Activated naive CD8-positive, alpha-beta T cell treated with anti-CD3 and anti-CD28 coated beads, Interleukin-2, amount 10 ng/mL, durations not matched to agents 7 days and 5 days (primary cell): ENCODE data around the gene SLC33A1. TPM values are rescaled to one million over a fixed set of nuclear protein-coding genes. Genes with fewer than 3 reads are reported as not detected.
A peak's percentile ranks its signal among the peaks of the same experiment; 100 is the strongest.
"Not testable (repeated sequence)": the region's sequence is repeated elsewhere in the genome, so short reads cannot be mapped to it uniquely, and the experiment has no call there.

ENCODE experiments used
- ATAC-seq: fragments of 150-1000 bp; cut with Tn5 transposase; one replicate; pipeline ENCODE4 v1.10.0; 2021; ENCODE audit warnings: low read depth, moderate library complexity
- POLR2A ChIA-PET: fragments of 350-600 bp; sonication (Branson Sonifier 250); formaldehyde crosslinking; loops from one replicate; lab custom pipeline; 2021; ENCODE audit warnings: antibody characterized with exemption; lab: Charles Lee
- DNase-seq: peaks from one replicate; pipeline ENCODE4 v3.0.0; 2021
- H3K27ac Mint-ChIP-seq: one replicate; pipeline ENCODE4 v1.8.0; 2022; ENCODE audit warnings: mild to moderate bottlenecking, mixed read lengths
- H3K27me3 Mint-ChIP-seq: one replicate; pipeline ENCODE4 v1.8.0; 2022; ENCODE audit warnings: mild to moderate bottlenecking, moderate library complexity, mixed read lengths
- H3K36me3 Mint-ChIP-seq: one replicate; pipeline ENCODE4 v1.8.0; 2021; ENCODE audit warnings: mild to moderate bottlenecking, mixed read lengths
- H3K4me1 Mint-ChIP-seq: one replicate; pipeline ENCODE4 v1.8.0; 2021; ENCODE audit warnings: mixed read lengths
- H3K4me3 Mint-ChIP-seq: one replicate; pipeline ENCODE4 v1.8.0; 2022; ENCODE audit warnings: mild to moderate bottlenecking, moderate library complexity, mixed read lengths
- H3K9me3 Mint-ChIP-seq: one replicate; pipeline ENCODE4 v1.8.0; 2021; ENCODE audit warnings: mixed read lengths
- total RNA-seq, 2 experiments: library from RNA; stranded (reverse); gene quantifications; one replicate each; pipeline ENCODE4 v1.2.3, GENCODE V29; 2021

SLC33A1 gene
- total RNA-seq: 10 to 100 TPM; 26.4 to 27.3 TPM

DNA sequence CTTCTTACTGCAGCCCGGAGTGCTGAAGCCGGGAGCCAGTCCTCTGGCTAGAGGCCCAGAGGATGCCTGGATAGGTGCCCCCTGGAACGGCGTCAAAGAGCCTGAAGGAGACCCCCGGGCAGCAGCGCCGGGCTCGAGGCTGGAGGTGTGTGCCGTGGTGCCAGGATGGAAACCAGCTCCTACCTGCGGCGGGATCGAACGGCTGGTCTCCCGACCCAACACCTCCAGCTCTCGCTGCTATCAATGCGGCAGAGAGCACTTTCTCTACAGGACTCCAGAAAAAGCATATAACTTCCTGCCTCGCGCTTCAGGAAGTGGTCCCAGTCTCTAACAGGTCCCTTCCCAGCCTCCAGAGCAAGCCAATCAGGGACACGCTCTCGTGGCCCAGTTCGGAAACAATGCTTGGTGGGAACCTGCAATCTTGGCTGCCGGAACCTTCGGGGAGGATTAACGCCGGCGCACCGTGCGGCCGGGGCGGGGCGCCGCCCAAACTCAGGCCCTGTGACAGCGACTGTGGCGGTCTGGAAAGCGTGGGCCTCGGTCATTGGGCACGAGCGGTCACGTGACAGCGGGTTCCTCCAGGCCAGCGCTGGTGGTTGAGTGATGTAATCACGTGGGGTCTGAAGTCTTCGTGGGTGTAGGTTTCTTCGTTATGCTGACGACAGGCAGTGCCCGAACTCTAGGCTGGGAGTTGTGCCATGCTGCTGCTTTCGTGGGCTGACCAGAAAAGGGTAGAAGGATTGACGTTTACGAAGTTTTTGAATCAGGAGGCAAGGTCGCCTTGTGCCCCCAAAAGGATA, at the start of gene SLC33A1:
Gene SLC33A1, minus strand, starts transcription at position 287 of the 800 bp plus-strand sequence. CDS start 430 bp downstream, outside the sequence.
- ATAC-seq: peak; percentile 92

DNA sequence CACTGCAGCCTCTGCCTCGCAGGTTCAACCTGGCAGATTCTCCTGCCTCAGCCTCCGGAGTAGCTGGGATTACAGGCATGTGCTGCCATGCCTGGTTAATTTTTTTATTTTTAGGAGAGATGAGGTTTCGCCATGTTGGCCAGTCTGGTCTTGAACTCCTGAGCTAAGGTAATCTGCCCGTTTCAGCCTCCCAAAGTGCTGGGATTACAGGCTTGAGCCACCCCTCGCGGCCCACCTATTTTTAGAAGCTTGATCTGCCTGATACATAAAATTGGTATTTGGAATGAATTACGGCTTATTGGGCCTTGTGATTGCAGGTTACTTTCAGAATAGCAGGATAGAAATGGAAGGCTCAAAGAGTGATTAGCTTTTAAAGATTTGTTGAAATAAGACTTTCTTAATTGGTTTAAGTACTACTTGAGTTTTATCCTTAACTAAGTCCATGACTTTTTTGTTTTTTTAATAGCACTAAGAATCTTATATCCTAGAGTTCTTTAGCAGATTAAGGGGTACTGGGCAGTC, 41.2 kb upstream of the SLC33A1 start:
- DNase-seq (no peak), ATAC-seq (no peak)
- no peak overlapping the region for H3K27ac Mint-ChIP-seq
- peaks cover 11% of the 10 kb centered on the region for H3K4me1 Mint-ChIP-seq
- no peak overlapping the region for H3K4me3 Mint-ChIP-seq
- H3K27me3 Mint-ChIP-seq: no peaks in the 10 kb centered on the region
- H3K36me3 Mint-ChIP-seq: peaks cover 23% of the 10 kb centered on the region
- no peaks in the 10 kb centered on the region for H3K9me3 Mint-ChIP-seq
- POLR2A ChIA-PET: interaction anchor here (1.2 kb wide), 1 partner anchor 25 kb away, joined by 5 read pairs; the partner anchor contains the start of gene GMPS

More for the DNA sequence above, at the start of gene SLC33A1:
- peak within 1 kb of the TSS; percentile 99 for H3K27ac Mint-ChIP-seq
- peak within 1 kb of the TSS; percentile 87 for H3K4me3 Mint-ChIP-seq
- peaks cover 33% of the 10 kb centered on the region for H3K4me1 Mint-ChIP-seq
- POLR2A ChIA-PET: interaction anchor here (0.9 to 2.3 kb wide), 7 partner anchors 8 to 1306 kb away, joined by 3 to 41 read pairs (median 4); partner anchors contain the start of genes C3orf33 and GMPS
- peak; percentile 98 for DNase-seq
- H3K9me3 Mint-ChIP-seq: no peaks in the 10 kb centered on the region
- H3K36me3 Mint-ChIP-seq: peaks cover 18% of the 10 kb centered on the region
- H3K27me3 Mint-ChIP-seq: no peaks in the 10 kb centered on the region

DNA sequence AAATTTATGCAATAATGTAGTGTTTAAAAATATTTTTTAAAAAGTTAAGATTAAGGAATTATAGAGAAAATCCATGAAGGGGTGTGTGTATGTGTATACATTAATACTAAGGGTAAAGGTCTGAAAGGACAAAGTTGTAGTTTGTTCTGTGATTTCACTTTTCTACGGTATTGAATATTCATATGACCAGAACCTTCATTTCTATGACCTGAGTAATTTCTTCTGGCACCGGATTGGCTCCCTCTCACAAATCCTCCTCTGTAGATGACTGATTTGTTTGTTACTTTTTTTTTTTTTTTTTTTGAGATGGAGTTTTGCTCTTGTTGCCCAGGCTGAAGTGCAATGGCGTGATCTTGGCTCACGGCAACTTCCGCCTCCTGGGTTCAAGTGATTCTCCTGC, 37.1 kb upstream of the SLC33A1 start:
- POLR2A ChIA-PET: no interaction called here
- Mint-ChIP-seq H3K4me1 (peaks cover 28% of the 10 kb centered on the region), H3K4me3 (no peak overlapping the region)

DNA sequence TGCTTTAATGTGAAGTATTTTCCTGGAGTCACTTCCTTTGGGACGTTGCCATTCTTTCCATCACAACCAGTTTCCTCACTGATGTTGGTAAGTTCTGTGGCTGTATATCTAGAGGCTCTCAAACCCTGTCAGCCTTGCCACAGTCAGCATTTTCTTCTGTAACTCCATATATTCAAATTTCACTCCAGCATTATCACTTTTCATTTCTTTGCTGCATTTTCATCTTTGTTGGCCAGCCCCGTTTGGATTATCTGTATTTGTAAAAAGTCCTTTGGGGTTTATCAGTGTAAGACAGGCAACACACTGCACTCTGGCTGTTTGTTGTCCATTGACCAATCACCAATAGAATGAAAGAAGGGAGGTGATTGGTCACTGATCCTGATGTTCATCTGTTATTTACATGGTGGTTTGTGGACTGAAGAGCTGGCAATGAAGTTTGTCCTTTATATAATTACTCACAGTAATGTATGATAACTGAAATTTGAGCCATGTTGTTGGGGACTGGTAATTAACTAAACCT, 36.5 kb upstream of the SLC33A1 start:
- POLR2A ChIA-PET: no interaction called here
- no peak overlapping the region for H3K4me3 Mint-ChIP-seq
- H3K27ac Mint-ChIP-seq: no peak overlapping the region
- no peaks in the 10 kb centered on the region for H3K9me3 Mint-ChIP-seq
- H3K4me1 Mint-ChIP-seq: peaks cover 29% of the 10 kb centered on the region
- peaks cover 19% of the 10 kb centered on the region for H3K36me3 Mint-ChIP-seq
- no peak for DNase-seq
- H3K27me3 Mint-ChIP-seq: no peaks in the 10 kb centered on the region
- ATAC-seq: no peak

More for the DNA sequence above, 37.1 kb upstream of the SLC33A1 start:
- Mint-ChIP-seq H3K27me3 (no peaks in the 10 kb centered on the region), H3K27ac (no peak overlapping the region), H3K9me3 (no peaks in the 10 kb centered on the region), H3K36me3 (peaks cover 19% of the 10 kb centered on the region)
- no peak for DNase-seq
- ATAC-seq: no peak

DNA sequence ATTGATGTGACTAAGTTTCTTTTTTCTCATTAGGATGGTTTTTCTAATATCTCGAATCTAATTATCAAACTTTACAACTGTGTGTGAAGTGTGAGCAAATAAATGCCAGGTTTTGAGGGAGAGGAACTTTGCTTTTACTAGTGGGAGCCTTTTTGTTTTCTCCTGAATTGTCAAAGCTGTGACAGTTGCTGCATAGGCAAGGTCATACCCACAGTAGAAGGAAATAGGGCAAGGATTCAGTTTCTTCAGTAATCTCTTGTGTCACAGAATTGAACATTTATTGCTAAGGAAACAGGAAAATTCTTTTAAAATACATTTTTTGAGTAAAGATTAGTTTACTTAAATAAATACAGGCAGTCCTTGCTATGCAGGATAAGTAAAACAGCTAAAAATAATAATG, 35.7 kb upstream of the SLC33A1 start:
- H3K36me3 Mint-ChIP-seq: peaks cover 14% of the 10 kb centered on the region
- H3K27me3 Mint-ChIP-seq: no peaks in the 10 kb centered on the region
- no peak overlapping the region for H3K27ac Mint-ChIP-seq
- POLR2A ChIA-PET: no interaction called here
- DNase-seq (no peak), ATAC-seq (no peak)
- no peaks in the 10 kb centered on the region for H3K9me3 Mint-ChIP-seq
- H3K4me1 Mint-ChIP-seq: peaks cover 28% of the 10 kb centered on the region
- H3K4me3 Mint-ChIP-seq: no peak overlapping the region

DNA sequence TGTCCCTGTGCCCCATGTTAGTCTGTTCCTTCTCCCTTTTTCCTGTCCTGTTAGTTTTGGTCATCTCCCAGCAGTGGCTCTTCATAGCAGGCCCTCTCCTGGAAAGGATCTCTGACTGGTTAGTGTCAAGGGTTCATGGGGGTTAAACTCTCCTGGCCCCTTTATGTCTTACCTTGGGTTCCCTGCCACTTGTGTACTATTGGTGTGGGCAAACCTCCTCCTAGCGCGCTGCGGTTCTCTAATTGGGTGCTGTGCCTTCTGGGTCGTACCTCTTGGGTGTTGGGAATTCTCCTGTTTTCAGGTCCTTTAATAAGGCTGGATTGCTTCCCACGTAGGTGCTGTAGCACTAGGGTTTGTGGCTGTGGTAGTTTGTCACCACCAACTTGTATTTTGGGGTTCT, 35.0 kb upstream of the SLC33A1 start:
- H3K27me3 Mint-ChIP-seq: no peaks in the 10 kb centered on the region
- ATAC-seq (no peak), DNase-seq (no peak)
- no peak overlapping the region for H3K27ac Mint-ChIP-seq
- H3K36me3 Mint-ChIP-seq: peaks cover 13% of the 10 kb centered on the region
- H3K9me3 Mint-ChIP-seq: no peaks in the 10 kb centered on the region
- H3K4me3 Mint-ChIP-seq: no peak overlapping the region
- H3K4me1 Mint-ChIP-seq: peaks cover 32% of the 10 kb centered on the region
- POLR2A ChIA-PET: no interaction called here

DNA sequence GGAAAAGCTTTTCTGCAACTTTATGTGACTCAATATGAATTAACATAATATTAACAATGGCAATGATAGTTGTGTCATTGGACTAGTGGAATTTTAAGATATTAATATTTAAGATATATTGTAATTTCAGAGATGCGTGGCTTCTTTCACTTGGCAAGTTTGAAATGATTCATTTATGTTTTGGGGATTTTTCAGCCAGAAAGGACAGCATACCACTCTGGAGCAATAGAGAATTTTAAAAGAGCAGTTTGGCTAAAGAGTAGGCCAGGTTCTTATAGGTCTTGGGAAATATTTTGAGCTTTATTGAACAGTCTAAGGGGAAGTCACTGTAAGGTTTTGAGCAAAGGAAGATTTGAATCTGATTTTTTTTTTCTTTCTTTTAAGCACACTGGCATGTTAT, 32.7 kb upstream of the SLC33A1 start:
- DNase-seq (no peak), ATAC-seq (no peak)
- H3K27ac Mint-ChIP-seq: no peak overlapping the region
- no peak overlapping the region for H3K4me3 Mint-ChIP-seq
- H3K4me1 Mint-ChIP-seq: peaks cover 31% of the 10 kb centered on the region
- H3K9me3 Mint-ChIP-seq: no peaks in the 10 kb centered on the region
- H3K27me3 Mint-ChIP-seq: no peaks in the 10 kb centered on the region
- POLR2A ChIA-PET: no interaction called here
- H3K36me3 Mint-ChIP-seq: peaks cover 10% of the 10 kb centered on the region

DNA sequence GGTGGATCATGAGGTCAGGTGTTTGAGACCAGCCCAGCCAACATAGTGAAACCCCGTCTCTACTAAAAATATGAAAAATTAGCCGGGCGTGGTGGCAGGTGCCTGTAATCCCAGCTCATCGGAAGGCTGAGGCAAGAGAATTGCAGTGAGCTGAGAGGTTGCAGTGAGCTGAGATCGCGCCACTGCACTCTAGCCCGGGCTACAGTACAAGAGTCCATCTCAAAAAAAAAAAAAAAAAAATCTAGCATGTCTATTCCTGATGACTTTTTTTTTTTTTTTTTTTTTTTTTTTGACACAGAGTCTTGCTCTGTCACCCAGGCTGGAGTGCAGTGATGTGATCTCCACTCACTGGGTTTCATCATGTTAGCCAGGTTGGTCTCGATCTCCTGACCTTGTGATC, 32.1 kb upstream of the SLC33A1 start:
- peaks cover 32% of the 10 kb centered on the region for H3K4me1 Mint-ChIP-seq
- POLR2A ChIA-PET: not testable (repeated sequence)

DNA sequence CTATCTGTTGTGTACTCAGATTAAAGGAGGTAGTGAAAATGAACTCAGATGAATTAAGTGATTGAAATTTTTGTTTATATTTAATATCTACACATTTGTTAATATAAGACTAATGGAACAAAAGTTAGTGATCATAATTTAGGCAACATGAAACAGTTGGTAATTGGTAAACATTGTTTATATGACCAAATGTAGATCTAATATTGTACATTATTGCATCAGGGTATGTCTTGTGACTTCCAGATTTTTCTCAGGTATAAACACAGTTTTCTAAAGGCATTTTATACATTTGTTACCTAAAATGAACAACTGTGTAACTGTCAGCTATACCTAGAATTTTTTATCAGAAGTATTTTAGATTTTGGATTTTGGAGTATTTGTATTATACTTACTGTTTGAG, 31.1 kb upstream of the SLC33A1 start:
- no peak for DNase-seq
- H3K4me1 Mint-ChIP-seq: peaks cover 34% of the 10 kb centered on the region
- H3K27ac Mint-ChIP-seq: no peak overlapping the region
- no peaks in the 10 kb centered on the region for H3K9me3 Mint-ChIP-seq
- POLR2A ChIA-PET: no interaction called here
- ATAC-seq: no peak
- no peaks in the 10 kb centered on the region for H3K27me3 Mint-ChIP-seq
- H3K36me3 Mint-ChIP-seq: peaks cover 12% of the 10 kb centered on the region
- H3K4me3 Mint-ChIP-seq: no peak overlapping the region

More for the DNA sequence above, 32.1 kb upstream of the SLC33A1 start:
- not testable (repeated sequence) for H3K36me3 Mint-ChIP-seq, ATAC-seq, H3K27me3 Mint-ChIP-seq, H3K27ac Mint-ChIP-seq, DNase-seq, H3K4me3 Mint-ChIP-seq, H3K9me3 Mint-ChIP-seq

DNA sequence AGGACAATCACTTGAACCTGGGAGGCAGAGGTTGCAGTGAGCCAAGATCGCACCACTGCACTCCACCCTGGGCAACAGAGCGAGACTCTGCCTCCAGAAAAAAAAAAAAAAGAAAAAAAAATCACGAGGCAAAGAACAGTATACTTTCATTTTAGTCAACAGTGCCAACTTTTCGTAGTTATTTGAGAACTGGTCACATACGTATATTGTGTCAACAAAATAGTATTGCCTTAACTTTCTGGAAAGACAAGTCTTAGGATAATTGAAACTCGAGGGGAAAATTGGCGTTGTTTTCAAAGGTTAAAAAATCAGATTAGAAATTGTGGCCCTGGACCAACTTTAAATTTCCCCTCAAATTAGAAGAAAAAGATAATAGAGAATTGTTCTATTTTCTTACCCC, 30.1 kb upstream of the SLC33A1 start:
- ATAC-seq: no peak
- Mint-ChIP-seq H3K36me3 (peaks cover 14% of the 10 kb centered on the region), H3K4me3 (no peak overlapping the region), H3K27ac (no peak overlapping the region), H3K9me3 (no peaks in the 10 kb centered on the region), H3K27me3 (no peaks in the 10 kb centered on the region), H3K4me1 (peaks cover 33% of the 10 kb centered on the region)
- DNase-seq: no peak
- POLR2A ChIA-PET: interaction anchor here (0.6 kb wide), 1 partner anchor 66 kb away, joined by 3 read pairs; no protein-coding TSS in a partner anchor

DNA sequence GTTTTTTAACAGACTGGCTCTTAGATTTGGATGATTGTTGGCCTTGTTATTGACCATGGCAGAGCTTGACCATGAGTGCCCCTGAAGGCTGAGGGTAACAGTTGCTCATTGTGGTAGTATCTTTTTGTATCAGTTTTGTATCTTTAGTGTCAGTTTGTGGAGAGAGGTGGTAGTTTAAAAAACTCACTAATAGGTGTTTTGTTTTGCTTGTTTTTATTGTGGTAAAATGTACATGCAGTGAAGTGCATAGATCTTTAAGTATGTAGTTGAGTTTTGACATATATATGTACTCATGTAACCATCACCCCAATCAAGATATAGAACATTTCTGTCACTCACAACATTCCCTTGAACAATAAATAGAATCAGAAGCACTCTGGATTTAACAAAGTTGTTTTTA, 26.1 kb upstream of the SLC33A1 start:
- H3K4me1 Mint-ChIP-seq: peaks cover 34% of the 10 kb centered on the region
- H3K4me3 Mint-ChIP-seq: no peak overlapping the region
- no peak for ATAC-seq

DNA sequence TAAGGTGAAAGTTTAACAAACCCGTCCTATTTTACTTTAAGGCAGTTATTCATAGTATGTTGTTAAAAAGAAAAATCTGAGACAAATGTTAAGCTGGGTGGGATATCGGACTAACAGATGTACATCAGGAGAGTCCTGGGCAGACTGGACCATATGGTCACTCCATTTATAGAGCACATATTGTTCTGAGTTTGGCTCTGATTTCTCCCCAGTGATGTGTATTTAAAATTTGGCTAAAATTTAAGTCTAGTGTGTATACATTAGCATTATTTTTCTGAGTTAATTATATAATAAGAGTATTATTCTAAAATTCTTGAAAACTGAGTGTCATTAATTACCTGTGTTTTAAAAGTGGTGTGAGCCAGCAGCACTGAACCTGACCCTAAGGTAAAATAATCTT, 22.3 kb upstream of the SLC33A1 start:
- ATAC-seq (no peak), DNase-seq (no peak)
- H3K4me3 Mint-ChIP-seq: no peak overlapping the region
- H3K36me3 Mint-ChIP-seq: peaks cover 10% of the 10 kb centered on the region
- no peaks in the 10 kb centered on the region for H3K27me3 Mint-ChIP-seq
- no peak overlapping the region for H3K27ac Mint-ChIP-seq
- H3K9me3 Mint-ChIP-seq: no peaks in the 10 kb centered on the region
- POLR2A ChIA-PET: no interaction called here
- H3K4me1 Mint-ChIP-seq: peaks cover 39% of the 10 kb centered on the region

More for the DNA sequence above, 26.1 kb upstream of the SLC33A1 start:
- Mint-ChIP-seq H3K9me3 (no peaks in the 10 kb centered on the region), H3K36me3 (peaks cover 8% of the 10 kb centered on the region), H3K27me3 (no peaks in the 10 kb centered on the region), H3K27ac (no peak overlapping the region)
- POLR2A ChIA-PET: no interaction called here
- DNase-seq: no peak

DNA sequence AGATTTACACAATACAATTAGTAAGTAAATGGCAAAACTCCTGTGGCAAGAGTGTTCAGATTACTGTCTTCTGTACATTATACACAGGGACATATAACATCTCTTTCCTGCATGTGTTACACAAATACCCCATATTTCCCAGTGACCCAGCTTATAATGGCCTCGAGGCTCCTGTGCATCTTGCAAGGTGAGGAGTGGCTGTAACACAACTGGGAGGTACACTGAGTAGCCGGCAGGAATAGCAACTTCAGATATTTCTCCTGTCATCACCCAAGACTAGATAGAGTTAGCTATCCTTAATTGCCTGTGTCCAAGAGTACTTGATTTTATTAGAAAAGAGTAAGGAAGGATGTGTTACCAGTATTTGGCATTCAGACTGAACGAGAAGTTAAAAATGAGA, 21.8 kb upstream of the SLC33A1 start:
- H3K27ac Mint-ChIP-seq: no peak overlapping the region
- ATAC-seq (no peak), DNase-seq (no peak)
- H3K4me3 Mint-ChIP-seq: no peak overlapping the region
- H3K36me3 Mint-ChIP-seq: peaks cover 9% of the 10 kb centered on the region
- no peaks in the 10 kb centered on the region for H3K9me3 Mint-ChIP-seq
- peaks cover 38% of the 10 kb centered on the region for H3K4me1 Mint-ChIP-seq
- no peaks in the 10 kb centered on the region for H3K27me3 Mint-ChIP-seq
- POLR2A ChIA-PET: no interaction called here
